ENCODE measurements around the gene ASAH2B.

Gene ASAH2B

GRCh38 chr10:50799595-50799994 lies 59.9 kb downstream of the ASAH2B start:
- no peak for DNase-seq

- no peak for DNase-seq
These were observed 66.4 kb downstream of the ASAH2B start for GRCh38 chr10:50805981-50806622.

GRCh38 chr10:50807851-50808776 lies 68.4 kb downstream of the ASAH2B start:
- DNase-seq: no peak

All from RPMI8226 (cell line).